GM18909 (cell line): Measurements from ENCODE around the gene NLK.
"Not testable (repeated sequence)": the region's sequence is repeated elsewhere in the genome, so short reads cannot be mapped to it uniquely, and the experiment has no call there.

Experiments used
- ATAC-seq: cut with Tn5 transposase; IDR thresholded peaks from one replicate; pipeline ENCODE4 v1.9.1; 2021; ENCODE audit warnings: mild to moderate bottlenecking; ENCODE audit not compliant: unreplicated experiment, poor library complexity

The NLK gene

DNA sequence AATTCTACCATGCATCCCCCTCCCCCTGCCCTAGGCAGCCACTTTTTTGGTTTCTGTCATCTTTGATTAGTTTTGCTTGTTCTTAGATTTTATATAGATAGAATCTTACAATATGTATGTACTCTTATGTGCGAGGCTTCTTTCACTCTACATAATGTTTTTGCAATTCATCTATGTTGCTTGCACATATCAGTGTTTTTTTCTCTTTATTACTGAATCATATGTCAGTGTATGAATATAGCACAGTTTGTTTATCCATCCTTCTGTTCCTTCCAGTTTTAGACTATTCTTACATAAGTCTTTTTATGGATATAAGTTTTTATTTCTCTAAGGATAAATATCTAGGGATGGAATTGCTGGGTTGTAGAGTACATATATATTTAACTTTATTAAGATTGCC lies 26.6 kb downstream of the NLK start:
- no peak for ATAC-seq

GRCh38 chr17:28071179-28071578 lies 28.7 kb downstream of the NLK start:
- ATAC-seq, result no peak

DNA sequence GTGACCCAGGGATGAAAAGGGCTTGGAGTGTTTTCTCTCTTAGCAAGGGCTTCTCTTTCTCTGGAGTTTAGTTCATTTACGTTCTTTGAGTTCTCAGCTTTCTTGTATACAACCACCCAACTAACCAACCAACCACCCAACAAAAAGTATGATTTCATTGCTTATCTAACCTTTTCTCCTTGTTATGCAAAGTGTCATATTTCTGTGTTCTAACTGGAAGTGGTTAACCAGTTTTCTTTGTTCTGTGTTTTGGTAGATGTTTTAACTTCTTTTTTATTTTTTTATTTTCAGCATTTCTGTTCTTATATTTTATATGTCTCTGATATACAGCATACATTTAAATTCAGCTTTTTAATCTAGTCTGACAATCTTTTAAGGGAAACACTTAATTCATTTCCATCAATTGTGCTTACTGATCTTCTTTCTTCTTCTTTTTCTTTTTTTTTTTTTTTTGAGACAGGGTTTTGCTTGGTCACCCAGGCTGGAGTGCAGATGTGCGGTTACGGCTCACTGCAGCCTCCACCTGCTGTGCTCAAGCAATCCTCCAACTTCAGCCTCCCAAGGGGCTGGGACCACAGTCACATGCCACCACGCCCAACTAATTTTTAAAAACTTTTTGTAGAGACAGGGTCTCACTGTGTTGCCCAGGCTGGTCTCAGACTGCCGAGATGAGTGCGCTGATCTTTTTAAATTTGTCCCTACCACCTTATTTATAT lies 29.6 kb downstream of the NLK start:
- no peak for ATAC-seq

DNA sequence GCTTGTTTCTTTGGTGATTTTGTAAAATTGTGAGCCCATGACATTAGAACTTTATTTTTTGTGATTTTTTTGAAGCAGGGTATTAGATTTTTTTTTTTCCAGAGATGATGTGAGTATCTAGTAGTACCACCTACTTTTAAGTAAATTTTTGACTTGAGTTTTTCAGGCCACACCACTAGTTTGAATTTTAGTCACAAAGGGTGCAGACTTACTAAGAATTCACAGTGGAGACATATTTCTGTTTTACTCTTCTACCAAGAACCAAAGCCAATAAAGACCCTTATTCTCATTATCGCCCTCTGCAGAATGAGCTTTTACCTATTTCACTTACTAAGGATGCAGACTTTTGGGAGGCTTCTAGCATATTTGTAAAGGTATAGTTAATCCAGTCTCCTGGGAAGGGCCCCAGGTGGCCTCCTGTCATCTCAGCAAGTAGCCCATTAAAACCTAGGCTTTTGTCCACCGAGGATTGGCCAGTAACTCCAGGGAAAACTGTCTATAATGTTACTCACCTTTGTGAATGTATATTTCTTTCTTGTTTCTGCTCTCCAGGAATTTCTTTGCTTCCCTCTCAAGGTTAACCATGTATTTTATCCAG lies 30.6 kb downstream of the NLK start:
- ATAC-seq, result no peak

GRCh38 chr17:28074010-28074409 lies 31.5 kb downstream of the NLK start:
- no peak for ATAC-seq

GRCh38 chr17:28076144-28076543 lies 33.7 kb downstream of the NLK start:
- no peak for ATAC-seq

GRCh38 chr17:28077140-28077539 lies 34.7 kb downstream of the NLK start:
- ATAC-seq, result not testable (repeated sequence)

DNA sequence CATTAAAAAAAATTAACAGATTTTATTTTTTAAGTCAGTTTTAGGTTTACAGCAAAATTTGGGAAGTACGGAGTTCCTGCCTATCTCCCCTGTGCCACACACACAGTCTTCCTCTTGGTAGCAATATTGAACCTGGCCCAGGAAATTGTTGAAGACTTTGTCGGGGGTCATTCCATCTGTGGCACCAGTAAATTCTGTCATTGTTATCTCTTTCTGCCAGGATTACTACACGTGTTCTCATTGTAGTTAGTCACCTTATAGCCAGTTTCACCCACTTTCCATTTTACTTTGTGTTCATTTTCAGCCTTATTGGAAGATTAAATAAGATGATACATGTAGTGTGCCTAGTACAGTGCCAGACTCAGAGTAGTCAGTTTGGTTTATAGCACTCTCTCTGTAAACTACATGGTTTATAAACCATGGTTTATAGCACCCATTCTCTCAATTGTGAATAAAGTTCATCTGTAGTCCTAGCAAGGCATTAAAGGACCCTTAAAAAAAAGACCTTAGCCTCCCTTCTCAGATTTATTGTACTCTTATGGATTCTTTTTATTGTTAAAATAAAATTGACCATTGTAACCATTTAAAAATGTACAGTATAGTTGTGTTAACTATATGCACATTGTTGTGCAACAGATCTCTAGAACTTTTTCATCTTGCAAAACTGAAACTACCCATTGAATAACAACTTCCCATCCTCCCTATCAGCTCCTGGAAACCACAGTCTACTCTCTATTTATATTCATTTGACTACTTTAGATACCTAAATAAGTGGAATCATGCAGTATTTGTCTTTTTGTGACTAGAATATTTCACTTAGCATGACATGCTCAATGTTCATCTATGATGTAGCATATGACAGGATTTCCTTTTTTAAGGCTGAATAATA lies 36.1 kb downstream of the NLK start:
- ATAC-seq, result no peak

DNA sequence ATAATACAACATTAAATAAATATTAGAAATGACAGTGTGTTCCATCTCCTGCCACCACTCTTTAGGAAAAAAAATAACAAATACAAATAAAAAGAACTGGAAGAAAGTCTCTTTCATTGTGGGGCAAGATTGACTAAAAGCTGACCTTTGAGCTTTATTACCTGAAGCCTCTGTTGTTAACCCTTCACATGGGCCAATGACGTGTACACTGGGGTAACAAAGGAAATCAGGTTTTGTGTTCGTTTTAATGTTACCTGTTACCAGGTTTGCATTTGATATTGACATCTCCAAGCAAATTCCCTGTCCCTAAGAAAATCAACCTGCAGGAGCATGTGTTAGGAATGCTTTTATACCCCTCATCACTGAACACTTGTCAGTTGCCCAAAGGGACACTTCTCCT lies 39.0 kb downstream of the NLK start:
- no peak for ATAC-seq

GRCh38 chr17:28085766-28086165 lies 43.3 kb downstream of the NLK start:
- ATAC-seq, result no peak

DNA sequence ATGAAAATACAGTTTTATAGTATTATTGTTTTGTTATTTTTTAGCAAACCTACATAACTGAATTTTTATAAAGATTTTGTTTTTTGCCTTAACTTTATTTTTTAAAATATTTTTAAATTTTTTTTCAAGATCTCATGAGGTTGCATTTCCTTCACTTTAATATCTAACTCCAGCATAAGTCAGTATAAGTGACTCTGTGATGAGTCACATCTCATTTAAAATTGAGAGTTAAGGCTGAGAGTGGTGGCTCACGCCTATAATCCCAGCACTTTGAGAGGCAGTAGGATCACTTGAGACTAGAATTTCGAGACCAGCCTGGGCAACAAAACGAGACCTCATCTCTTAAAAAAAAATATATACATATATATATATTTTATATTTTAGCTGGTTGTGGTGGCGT lies 44.0 kb downstream of the NLK start:
- no peak for ATAC-seq

DNA sequence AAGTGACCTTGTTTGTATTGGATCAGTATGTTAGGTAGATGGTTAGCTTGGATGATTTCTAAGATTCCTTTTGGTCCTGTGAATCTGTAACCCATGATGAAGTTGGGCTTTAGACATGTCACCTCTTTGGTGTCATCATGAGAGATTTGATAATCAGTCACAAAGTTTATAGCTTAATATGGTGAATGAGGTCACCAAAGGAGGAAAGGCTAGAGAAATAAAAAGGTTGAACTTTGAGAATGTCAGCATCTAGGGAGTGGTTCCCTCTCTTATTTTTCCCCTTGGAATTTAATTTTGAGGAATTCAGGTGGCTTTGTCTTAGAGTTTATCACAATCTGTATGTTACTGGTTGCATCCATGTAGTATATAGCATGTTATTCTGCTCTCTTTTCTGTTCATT lies 45.3 kb downstream of the NLK start:
- ATAC-seq, result no peak

GRCh38 chr17:28090551-28090950 lies 48.1 kb downstream of the NLK start:
- no peak for ATAC-seq

- no peak for ATAC-seq
Observed at GRCh38 chr17:28092088-28092487, 49.6 kb downstream of the NLK start.

DNA sequence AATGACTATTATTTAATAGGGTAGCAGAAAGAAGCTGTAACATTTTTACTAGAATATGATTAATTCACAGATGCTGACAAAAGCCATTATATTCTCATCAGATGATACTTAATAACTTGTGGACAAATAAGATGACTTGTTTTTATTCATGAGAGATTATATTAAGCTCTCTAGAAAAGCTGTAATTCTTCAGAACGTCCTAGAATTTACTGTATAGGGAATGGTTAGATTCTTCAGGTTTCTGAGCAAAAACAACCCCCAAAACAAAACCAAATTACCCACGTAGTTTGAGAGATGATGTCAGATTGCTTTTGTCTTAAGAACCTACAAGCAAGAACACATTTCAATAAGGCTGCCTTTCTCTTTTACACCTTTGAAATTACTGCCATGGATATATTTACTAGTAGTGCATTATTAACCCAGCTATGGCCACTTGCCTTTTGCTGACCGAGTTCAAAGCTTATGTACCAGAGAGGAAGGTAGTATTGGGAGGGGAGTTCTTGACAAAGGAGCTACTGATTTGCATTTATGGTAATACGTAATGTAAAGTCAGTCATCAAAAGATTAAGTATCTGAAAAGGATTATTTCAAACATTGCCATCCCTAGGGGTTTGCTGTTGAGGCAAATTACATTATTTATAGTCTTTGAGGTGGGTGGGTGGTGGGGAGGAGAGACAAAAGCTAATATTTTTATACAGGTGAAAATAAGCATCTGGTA lies 51.7 kb downstream of the NLK start:
- ATAC-seq, result no peak

- ATAC-seq, result no peak
Observed at GRCh38 chr17:28096756-28097155, 54.3 kb downstream of the NLK start.

- ATAC-seq, result no peak
Observed at GRCh38 chr17:28097254-28097653, 54.8 kb downstream of the NLK start.

GRCh38 chr17:28097901-28098300 lies 55.4 kb downstream of the NLK start:
- no peak for ATAC-seq

DNA sequence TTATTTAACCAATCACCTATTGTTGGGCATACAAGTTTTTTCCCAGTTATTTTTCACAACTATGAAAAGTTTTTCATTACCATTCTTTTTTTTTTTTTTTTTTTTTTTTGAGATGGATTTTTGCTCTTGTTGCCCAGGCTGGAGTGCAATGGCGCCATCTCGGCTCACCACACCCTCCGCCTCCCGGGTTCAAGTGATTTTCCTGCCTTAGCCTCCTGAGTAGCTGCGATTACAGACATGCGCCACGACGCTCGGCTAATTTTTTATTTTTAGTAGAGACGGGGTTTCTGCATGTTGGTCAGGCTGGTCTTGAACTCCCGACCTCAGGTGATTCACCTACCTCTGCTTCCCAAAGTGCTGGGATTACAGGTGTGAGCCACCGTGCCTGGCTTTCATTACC lies 56.1 kb downstream of the NLK start:
- not testable (repeated sequence) for ATAC-seq

GRCh38 chr17:28100251-28100650 lies 57.8 kb downstream of the NLK start:
- ATAC-seq, result no peak

- ATAC-seq, result no peak
Observed at GRCh38 chr17:28100936-28101335, 58.5 kb downstream of the NLK start.
